Measurements from ENCODE around the gene RAB44. TPM values are rescaled to one million over a fixed set of nuclear protein-coding genes. Genes with fewer than 3 reads are reported as not detected.

Gene RAB44
- total RNA-seq, 1 donor: not detected

- DNase-seq (ENCODE audit: low read depth): no peak
- TF ChIP-seq, protein P1, sequence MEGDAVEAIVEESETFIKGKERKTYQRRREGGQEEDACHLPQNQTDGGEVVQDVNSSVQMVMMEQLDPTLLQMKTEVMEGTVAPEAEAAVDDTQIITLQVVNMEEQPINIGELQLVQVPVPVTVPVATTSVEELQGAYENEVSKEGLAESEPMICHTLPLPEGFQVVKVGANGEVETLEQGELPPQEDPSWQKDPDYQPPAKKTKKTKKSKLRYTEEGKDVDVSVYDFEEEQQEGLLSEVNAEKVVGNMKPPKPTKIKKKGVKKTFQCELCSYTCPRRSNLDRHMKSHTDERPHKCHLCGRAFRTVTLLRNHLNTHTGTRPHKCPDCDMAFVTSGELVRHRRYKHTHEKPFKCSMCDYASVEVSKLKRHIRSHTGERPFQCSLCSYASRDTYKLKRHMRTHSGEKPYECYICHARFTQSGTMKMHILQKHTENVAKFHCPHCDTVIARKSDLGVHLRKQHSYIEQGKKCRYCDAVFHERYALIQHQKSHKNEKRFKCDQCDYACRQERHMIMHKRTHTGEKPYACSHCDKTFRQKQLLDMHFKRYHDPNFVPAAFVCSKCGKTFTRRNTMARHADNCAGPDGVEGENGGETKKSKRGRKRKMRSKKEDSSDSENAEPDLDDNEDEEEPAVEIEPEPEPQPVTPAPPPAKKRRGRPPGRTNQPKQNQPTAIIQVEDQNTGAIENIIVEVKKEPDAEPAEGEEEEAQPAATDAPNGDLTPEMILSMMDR (IDR thresholded peaks at IDR 0.05; ENCODE audit: insufficient read depth, low read length): no peak
- no peak overlapping the region for H3K4me3 ChIP-seq (ENCODE audit: low read depth, low read length)
Measured at GRCh38 chr6:36751091-36751490, 53.5 kb downstream of the RAB44 start.

- DNase-seq (ENCODE audit: low read depth): no peak
- H3K4me3 ChIP-seq (ENCODE audit: low read depth, low read length): no peak overlapping the region
- TF ChIP-seq, protein P1 (IDR thresholded peaks at IDR 0.05; ENCODE audit: insufficient read depth, low read length): no peak
Measured at GRCh38 chr6:36751833-36752186, 54.2 kb downstream of the RAB44 start.

GRCh38 chr6:36752187-36752885, 54.7 kb downstream of the RAB44 start:
- no peak for DNase-seq (ENCODE audit: low read depth)
- TF ChIP-seq, protein P1 (IDR thresholded peaks at IDR 0.05; ENCODE audit: insufficient read depth, low read length): no peak
- H3K4me3 ChIP-seq (ENCODE audit: low read depth, low read length): no peak overlapping the region

GRCh38 chr6:36752886-36753506, 55.4 kb downstream of the RAB44 start:
- no peak for DNase-seq (ENCODE audit: low read depth)
- H3K4me3 ChIP-seq (ENCODE audit: low read depth, low read length): no peak overlapping the region
- TF ChIP-seq, protein P1 (IDR thresholded peaks at IDR 0.05; ENCODE audit: insufficient read depth, low read length): no peak

- H3K4me3 ChIP-seq (ENCODE audit: low read depth, low read length): no peak overlapping the region
- TF ChIP-seq, protein P1 (IDR thresholded peaks at IDR 0.05; ENCODE audit: insufficient read depth, low read length): no peak
- no peak for DNase-seq (ENCODE audit: low read depth)
Measured at GRCh38 chr6:36753671-36754405, 56.2 kb downstream of the RAB44 start.

- DNase-seq (ENCODE audit: low read depth): no peak
- TF ChIP-seq, protein P1 (IDR thresholded peaks at IDR 0.05; ENCODE audit: insufficient read depth, low read length): no peak
Measured at GRCh38 chr6:36754582-36755434, 57.2 kb downstream of the RAB44 start.

More at GRCh38 chr6:36754582-36755434, 57.2 kb downstream of the RAB44 start:
- no peak overlapping the region for H3K4me3 ChIP-seq (ENCODE audit: low read depth, low read length)

Data from fibroblast of the aortic adventitia (primary cell).